GM10266 (cell line): ENCODE measurements around the gene LSAMP.

Source experiments
- DNase-seq: peaks from one replicate; pipeline ENCODE4 v3.0.0; 2012; ENCODE audit errors: extremely low spot score
- TF ChIP-seq, protein P1 (sequence below): IDR thresholded peaks from 2 replicates; pipeline ENCODE4 v1.5.1; 2012; ENCODE audit warnings: mild to moderate bottlenecking, low read depth; ENCODE audit not compliant: control insufficient read depth, insufficient read depth; ENCODE audit errors: missing control alignments

Gene LSAMP

GRCh38 chr3:116030131-116030850 lies 415.0 kb downstream of the LSAMP start:
- no peak for DNase-seq
- TF ChIP-seq, protein P1, sequence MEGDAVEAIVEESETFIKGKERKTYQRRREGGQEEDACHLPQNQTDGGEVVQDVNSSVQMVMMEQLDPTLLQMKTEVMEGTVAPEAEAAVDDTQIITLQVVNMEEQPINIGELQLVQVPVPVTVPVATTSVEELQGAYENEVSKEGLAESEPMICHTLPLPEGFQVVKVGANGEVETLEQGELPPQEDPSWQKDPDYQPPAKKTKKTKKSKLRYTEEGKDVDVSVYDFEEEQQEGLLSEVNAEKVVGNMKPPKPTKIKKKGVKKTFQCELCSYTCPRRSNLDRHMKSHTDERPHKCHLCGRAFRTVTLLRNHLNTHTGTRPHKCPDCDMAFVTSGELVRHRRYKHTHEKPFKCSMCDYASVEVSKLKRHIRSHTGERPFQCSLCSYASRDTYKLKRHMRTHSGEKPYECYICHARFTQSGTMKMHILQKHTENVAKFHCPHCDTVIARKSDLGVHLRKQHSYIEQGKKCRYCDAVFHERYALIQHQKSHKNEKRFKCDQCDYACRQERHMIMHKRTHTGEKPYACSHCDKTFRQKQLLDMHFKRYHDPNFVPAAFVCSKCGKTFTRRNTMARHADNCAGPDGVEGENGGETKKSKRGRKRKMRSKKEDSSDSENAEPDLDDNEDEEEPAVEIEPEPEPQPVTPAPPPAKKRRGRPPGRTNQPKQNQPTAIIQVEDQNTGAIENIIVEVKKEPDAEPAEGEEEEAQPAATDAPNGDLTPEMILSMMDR = no peak

DNA sequence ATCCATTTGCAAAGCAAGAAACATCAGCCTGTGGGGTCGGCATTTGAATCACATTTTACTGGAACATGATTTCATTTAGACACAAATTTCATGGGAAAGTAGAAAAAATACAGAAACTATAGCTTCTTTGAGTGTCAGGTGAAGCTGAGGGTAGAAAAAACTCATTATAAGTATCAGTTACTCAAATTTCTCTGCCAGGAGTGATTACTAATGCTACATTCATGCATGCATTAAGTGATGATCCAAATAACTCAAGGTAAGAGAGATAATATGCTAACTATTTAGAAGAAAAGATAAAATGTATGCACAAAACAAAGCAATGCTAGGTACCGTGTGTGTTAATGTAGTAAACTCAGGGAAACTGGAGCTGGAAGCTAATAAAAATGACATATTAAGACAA lies 416.0 kb downstream of the LSAMP start:
- TF ChIP-seq, protein P1 = no peak
- DNase-seq = no peak

GRCh38 chr3:116028157-116028556 lies 417.1 kb downstream of the LSAMP start:
- TF ChIP-seq, protein P1 = no peak
- DNase-seq = no peak

DNA sequence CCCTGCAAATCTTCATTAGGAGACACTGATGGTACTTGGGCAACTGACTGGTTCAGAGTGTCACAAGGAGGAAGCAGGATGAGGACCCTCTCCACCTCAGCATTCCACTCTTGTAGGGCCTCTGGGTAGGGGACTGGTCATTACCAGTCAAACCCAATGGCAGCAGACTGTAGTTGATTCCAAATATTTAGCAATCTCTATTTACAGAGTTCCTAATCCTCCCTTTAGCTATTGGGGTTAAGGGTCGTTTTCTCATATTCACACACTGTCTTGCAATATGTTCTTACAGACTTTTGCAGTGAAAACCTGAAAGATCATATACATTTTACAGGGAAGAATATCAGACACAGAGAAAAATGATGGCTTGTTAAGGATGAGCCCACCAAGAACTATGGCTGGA lies 424.3 kb downstream of the LSAMP start:
- DNase-seq = no peak
- TF ChIP-seq, protein P1 = no peak

DNA sequence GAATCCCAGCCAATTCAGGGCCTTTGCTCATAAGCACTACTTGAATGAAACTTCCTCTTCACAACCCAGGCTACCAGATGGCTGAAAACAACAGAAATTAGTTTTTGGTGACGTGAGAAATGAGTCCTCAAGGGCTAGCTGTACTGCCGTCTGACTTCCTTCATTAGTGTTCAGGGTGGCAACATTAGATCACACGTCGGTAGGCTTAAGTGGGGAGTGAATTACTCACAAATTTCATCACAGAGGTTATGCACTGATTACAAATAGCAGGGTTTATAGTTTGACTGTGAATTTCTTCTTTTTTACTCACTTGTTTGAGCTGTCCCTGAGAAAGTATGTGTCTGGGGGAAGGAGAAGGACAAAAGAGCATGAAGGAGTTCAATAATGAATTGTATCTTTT lies 424.8 kb downstream of the LSAMP start:
- TF ChIP-seq, protein P1 = no peak
- peak; percentile 10 for DNase-seq

DNA sequence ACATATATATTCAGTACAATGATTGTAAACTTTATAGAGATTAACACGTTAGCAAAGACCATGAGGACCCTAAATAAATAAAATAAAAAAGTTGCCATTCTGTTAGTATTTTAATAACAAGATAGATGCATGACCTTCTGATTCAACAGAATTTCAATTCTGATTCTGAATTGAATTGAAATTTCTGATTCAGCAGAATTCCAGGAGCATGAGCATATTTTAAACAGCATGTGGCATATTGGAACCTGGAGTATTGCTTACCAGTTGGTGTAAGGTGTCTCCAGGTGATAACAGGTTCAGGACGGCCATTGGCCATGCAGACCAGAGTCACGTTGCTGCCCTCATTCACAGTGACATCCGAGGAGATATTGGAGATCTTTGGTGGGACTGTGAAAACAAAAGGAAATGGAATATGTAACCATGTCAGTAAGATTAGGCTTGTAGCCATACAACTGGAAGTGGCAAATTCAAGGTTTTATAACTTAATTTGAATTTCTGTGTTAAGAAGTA lies 426.0 kb downstream of the LSAMP start:
- no peak for DNase-seq
- TF ChIP-seq, protein P1 = no peak

DNA sequence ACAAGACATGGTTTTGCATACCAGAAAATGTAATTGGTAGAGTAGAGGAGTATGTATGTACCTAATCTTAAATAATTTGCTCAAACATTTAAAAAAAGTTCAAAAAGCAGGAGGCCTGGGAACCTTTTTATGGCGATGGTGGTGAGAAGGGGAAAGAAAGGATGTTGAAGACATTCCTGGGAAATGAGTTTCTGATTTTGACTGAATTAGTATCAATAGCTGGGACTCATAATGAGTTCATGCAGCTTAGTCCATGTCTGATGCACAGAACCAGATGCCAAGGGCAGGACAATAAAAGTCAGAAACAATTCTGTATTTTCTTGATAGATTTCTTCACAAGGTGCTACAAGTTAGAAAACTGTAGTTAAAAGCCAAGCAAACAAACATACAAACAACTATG lies 426.6 kb downstream of the LSAMP start:
- DNase-seq = no peak
- TF ChIP-seq, protein P1 = no peak
